Activated T-helper 1 cell treated with anti-CD3 and anti-CD28 coated beads, Interleukin-2, amount 50 U/mL, for 16 hours (primary cell): ENCODE data around the gene NLE1.

Experiments
- DNase-seq, 2 donors: peaks; one replicate each; pipeline ENCODE4 v3.0.0-alpha.2; 2020; ENCODE audit warnings: low read depth in 1 of 2, low spot score in 1 of 2

The NLE1 gene

DNA sequence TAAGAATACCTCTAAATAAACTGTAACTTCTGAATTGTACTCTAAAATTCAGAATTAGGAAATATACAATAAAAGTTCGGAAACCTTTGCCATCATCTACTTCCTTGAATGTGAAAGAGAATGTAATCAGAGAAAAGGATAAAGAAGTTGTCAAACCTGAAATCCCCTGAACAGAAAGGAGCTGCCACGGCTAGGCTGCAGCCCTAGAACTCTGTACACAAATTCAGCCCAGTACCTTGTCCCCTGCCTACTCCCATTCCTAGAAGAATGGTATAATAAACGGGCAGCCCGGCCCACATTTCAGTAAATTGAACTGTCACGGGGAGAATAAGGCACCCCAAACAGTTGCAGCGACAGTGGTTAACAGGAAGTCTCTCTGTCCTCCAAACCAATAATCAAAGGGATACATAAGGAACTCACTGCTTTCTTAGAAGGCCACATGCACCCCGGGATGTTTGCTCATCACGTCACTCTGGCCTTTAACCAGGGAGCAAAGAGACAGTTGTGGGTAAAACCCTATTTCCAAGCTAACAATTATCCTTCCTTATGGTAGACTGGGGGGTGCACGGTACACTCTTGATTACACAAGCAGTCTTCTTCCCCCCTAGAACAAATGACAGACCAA is 54.3 kb downstream of the NLE1 start:
- no peak for DNase-seq

DNA sequence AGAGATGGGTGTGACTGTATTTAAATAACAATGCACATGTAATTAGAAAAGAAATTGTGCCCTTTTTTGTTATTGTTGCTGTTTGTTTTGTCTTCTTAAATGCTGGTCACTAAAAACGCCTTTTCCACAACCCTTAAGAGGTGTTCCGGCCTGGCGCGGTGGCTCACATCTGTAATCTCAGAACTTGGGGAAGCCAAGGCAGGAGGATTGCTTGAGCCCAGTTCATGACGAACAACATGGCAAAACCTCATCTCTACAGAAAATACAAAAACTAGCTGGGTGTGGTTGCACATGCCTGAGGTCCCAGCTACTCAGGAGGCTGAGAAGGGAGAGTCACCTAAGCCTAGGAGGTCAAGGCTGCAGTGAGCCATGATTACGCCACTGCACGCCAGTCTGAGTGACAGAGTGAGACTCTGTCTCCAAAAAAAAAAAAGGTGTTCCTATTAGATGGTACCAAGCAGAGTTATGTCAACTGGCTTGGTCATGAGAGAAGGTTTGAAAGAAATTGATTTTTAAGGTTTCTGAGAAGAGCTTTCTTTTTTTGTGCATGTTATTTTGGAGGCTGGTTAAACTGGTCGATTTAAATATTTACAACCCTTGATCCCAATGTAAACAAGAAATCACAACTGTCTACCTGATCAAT is 55.1 kb downstream of the NLE1 start:
- DNase-seq: no peak

DNA sequence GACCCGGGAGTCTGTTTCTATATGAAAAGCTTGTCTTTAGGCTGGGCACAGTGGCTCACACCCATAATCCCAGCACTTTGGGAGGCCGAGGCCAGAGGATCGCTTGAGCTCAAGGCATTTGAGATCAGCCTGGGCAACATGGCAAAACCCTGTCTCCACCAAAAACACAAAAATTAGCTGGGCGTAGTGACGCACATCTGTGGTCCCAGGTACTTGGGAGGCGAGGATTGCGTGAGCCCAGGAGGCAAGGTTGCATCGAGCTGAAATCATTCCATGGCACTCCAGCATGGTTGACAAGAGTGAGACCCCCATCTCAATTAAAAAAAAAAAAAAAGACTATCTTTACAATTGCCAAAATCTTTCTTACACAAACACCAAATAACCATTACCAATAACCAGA is 55.9 kb downstream of the NLE1 start:
- DNase-seq: no peak

DNA sequence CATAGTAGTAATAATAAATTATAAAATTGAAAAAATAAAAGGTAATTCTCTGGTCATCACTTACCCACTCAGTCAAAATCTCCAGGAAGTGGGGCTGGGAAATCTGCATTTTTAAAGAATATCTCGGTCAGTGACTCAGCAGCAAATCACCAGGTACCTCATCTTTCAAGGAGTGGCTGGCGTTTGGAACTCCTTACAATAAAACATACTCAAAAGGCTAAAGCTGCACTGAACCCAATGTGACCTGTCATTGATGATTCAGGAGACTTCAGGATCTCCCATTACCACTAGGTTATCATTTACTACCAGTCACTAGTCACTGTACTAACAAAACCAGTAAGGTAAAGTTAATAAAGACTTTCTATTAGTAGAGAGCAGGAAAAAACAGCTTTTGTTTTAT is 57.1 kb downstream of the NLE1 start:
- DNase-seq: no peak

DNA sequence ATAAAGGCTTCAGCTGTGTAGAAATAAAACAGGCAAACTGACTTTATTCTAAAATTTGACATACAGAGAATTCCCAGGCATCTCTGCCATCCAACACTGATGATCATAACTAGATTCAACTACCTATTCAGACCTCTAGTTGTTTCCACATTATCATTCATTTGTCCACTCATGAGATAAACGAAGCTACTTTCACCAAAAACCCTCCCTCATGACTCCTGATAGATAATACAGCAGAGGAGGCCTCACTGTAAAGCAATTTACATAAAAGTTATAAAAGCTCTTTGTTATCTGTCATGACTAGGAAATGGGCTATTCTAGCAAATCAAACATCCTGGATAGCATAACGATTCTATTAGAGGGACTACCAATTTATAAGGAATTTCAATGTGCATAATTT is 59.0 kb downstream of the NLE1 start:
- DNase-seq: no peak

DNA sequence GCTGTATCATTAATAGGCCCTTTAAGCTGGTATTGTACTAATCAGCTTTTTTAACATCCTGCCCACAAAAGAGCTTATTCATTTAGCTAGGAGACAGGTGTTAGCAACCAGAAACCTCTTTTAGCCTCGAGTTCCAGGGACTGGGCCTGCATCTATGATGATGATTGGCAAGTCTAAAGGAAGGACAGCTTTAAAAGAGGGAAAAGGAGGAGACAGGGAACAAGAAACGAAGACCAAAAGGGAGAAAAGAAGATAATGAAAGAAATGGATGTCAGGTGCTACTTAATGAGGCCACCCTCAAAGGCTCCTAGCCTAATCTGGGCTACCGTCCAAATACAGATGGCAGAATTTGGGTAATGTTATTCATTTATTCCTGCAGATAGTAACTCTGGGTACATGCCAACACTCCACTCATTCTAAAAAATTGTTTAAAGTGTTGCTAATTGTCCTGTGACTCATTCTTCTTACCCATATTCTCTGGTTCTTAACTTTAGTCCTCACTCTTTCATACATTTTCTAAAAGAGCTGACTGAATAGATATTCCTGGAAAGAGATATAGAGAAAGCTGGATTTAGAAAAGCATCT is 59.9 kb downstream of the NLE1 start:
- no peak for DNase-seq

DNA sequence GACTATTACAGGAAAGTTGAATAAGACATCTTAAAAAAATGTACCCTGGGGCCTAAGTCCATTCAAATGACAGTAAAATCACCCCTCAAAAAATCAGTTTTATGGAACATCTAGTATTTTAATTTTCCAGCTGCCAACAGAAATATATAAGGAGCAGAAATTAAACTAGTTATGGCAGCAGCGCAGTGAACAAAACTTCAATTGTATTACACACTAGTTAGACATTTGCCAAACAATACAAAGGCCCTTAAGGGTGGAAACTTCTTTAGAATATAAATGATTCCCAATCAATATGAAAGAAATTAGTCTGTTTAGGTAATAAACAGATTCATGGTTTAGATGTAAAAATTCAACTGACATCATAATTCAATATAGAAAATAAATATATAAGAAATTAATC is 60.5 kb downstream of the NLE1 start:
- no peak for DNase-seq

DNA sequence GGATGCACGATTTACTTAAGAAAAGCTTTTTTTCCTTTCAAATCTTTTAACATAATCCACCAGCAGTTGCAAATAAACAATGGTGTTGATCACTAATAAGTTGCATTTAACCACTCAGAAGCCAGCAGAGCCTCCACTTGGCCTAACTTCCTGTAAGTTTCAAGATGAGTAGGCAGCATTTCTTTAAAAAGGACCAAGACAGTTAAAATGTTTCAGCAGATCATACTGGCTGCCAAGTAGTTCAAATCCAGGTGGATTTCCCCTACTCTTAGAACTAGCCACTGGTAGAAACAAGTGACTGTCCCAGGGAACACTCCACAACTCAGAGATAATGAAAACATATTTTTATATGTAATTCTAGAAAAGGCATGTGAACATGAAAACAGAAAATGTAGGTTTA is 61.6 kb downstream of the NLE1 start:
- no peak for DNase-seq

DNA sequence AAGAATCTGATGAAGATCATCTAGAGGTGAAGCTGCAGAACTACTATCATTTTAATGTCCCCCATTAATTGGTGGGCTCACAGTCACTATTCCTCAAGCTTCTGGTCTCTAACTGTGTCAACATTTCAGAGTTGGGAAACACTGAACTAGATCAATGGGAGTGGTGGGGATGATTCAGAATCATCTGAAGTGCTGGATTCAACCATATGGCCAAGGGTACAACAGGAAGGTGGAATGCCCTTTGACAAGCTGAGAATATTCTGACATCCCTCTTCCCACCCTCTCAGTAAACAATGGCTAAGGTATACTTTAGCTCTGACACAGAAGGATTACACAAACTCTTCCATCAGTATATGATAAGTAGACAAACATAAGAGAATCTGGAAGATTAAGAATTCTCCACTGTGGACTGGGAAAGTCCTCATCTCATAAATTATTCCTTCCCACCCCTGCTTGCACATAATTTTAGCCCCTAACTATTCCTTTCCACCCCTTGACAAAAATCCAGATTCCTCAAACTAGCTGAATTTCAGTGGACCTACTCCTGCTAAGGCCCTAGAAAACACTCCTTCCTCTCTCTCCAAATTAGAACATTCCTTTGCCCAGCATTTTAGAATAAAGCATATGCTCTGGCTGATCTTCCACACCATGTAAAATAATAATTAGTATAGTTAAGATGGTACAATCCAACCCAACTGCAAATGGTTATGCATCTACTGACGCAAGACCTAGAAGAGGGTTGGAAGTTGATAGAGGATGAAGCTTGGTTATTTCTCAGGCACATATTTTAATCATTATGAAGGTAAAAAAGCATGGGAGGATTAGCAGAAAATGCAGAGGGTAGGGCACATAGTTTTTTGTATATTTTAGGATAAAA is 62.3 kb downstream of the NLE1 start:
- no peak for DNase-seq
